Liver (tissue), 9 donors: ENCODE measurements around the gene UPK3A. TPM values are rescaled to one million over a fixed set of nuclear protein-coding genes. Genes with fewer than 3 reads are reported as not detected.

ENCODE experiments used
- DNase-seq: peaks from one replicate; pipeline ENCODE4 v3.0.0-alpha.2; 2017; ENCODE audit warnings: low spot score
- H3K27ac ChIP-seq, 2 donors: one replicate each; pipeline ENCODE4 v1.7.0; 2013; ENCODE audit warnings: inconsistent platforms in 2 of 2, low read length in 2 of 2, control low read depth in 1 of 2, low read depth in 1 of 2, mild to moderate bottlenecking in 1 of 2
- H3K27me3 ChIP-seq, 4 donors: one replicate each; pipeline versions ENCODE4 v1.6.1 to v1.7.0; 2013; ENCODE audit warnings: low read length in 3 of 4, inconsistent platforms in 1 of 4, mild to moderate bottlenecking in 1 of 4, moderate library complexity in 1 of 4; ENCODE audit not compliant: control insufficient read depth in 4 of 4, insufficient read depth in 4 of 4
- H3K36me3 ChIP-seq, 4 donors: one replicate each; pipeline versions ENCODE4 v1.6.1 to v1.7.0; 2013; ENCODE audit warnings: low read length in 3 of 4, mild to moderate bottlenecking in 3 of 4, low read depth in 1 of 4, moderate library complexity in 1 of 4; ENCODE audit not compliant: control insufficient read depth in 4 of 4, insufficient read depth in 3 of 4
- H3K4me1 ChIP-seq, 4 donors: one replicate each; pipeline versions ENCODE4 v1.6.1 to v1.7.0; 2013; ENCODE audit warnings: low read length in 3 of 4, mild to moderate bottlenecking in 3 of 4, moderate library complexity in 1 of 4; ENCODE audit not compliant: control insufficient read depth in 4 of 4, insufficient read depth in 4 of 4
- H3K4me3 ChIP-seq, 3 donors: one replicate each; pipeline versions ENCODE4 v1.6.1 to v1.7.0; 2013; ENCODE audit warnings: low read length in 3 of 3, control low read depth in 1 of 3, low read depth in 1 of 3, mild to moderate bottlenecking in 1 of 3
- H3K9ac ChIP-seq, 2 donors: one replicate each; pipeline ENCODE4 v1.7.0; 2013; ENCODE audit warnings: low read length in 2 of 2, mild to moderate bottlenecking in 2 of 2, moderate library complexity in 2 of 2, control low read depth in 1 of 2, low read depth in 1 of 2
- H3K9me3 ChIP-seq, 4 donors: one replicate each; pipeline versions ENCODE4 v1.6.1 to v1.7.0; 2013; ENCODE audit warnings: low read length in 3 of 4; ENCODE audit not compliant: control insufficient read depth in 4 of 4
- EGR1 ChIP-seq, 2 donors: IDR thresholded peaks; 2 replicates each; pipeline ENCODE4 v1.6.1; 2016 to 2018; ENCODE audit warnings: antibody characterized with exemption in 2 of 2, low read depth in 2 of 2
- FOXA1 ChIP-seq: IDR thresholded peaks from 2 replicates; pipeline ENCODE4 v1.6.1; 2016; ENCODE audit warnings: antibody characterized with exemption
- FOXA2 ChIP-seq: IDR thresholded peaks from 2 replicates; pipeline ENCODE4 v1.6.1; 2016; ENCODE audit warnings: antibody characterized with exemption
- GABPA ChIP-seq, 2 donors: IDR thresholded peaks in 1 of 2; conservative IDR thresholded peaks in 1 of 2; 2 replicates each; pipeline ENCODE4 v1.6.1; 2016; ENCODE audit warnings: antibody characterized with exemption in 2 of 2, mild to moderate bottlenecking in 1 of 2, moderate library complexity in 1 of 2
- HNF4A ChIP-seq, 2 donors: conservative IDR thresholded peaks; 2 replicates each; pipeline ENCODE4 v1.6.1; 2016; ENCODE audit warnings: antibody characterized with exemption in 2 of 2, mild to moderate bottlenecking in 2 of 2
- HNF4G ChIP-seq: IDR thresholded peaks from 2 replicates; pipeline ENCODE4 v1.6.1; 2016; ENCODE audit warnings: antibody characterized with exemption
- JUND ChIP-seq, 2 donors: IDR thresholded peaks; 2 replicates each; pipeline ENCODE4 v1.6.1; 2016; ENCODE audit warnings: antibody characterized with exemption in 2 of 2
- NR2F2 ChIP-seq: IDR thresholded peaks from 2 replicates; pipeline ENCODE4 v1.6.1; 2016; ENCODE audit warnings: antibody characterized with exemption
- RAD21 ChIP-seq, 2 donors: IDR thresholded peaks; 2 replicates each; pipeline ENCODE4 v1.6.1; 2016; ENCODE audit warnings: antibody characterized with exemption in 2 of 2, mild to moderate bottlenecking in 2 of 2
- RXRA ChIP-seq, 2 donors: IDR thresholded peaks; 2 replicates each; pipeline ENCODE4 v1.6.1; 2017 to 2018; ENCODE audit warnings: antibody characterized with exemption in 2 of 2, mild to moderate bottlenecking in 1 of 2
- SP1 ChIP-seq: IDR thresholded peaks from 2 replicates; pipeline ENCODE4 v1.6.1; 2018; ENCODE audit warnings: antibody characterized with exemption, mild to moderate bottlenecking
- TAF1 ChIP-seq: conservative IDR thresholded peaks from 2 replicates; pipeline ENCODE4 v1.6.1; 2016; ENCODE audit warnings: antibody characterized with exemption, mild to moderate bottlenecking
- YY1 ChIP-seq: IDR thresholded peaks from 2 replicates; pipeline ENCODE4 v1.6.1; 2016; ENCODE audit warnings: antibody characterized with exemption, mild to moderate bottlenecking
- ZBTB33 ChIP-seq: IDR thresholded peaks from 2 replicates; pipeline ENCODE4 v1.6.1; 2016; ENCODE audit warnings: antibody characterized with exemption
- WGBS: extraction: QIAGEN DNeasy Blood & Tissue Kit; methylation state at CpG from one replicate; pipeline ENCODE4 v1.1.7; 2013; 5-methylcytosine and 5-hydroxymethylcytosine counted together
- polyA plus RNA-seq, 2 donors: library from polyadenylated mRNA; stranded (reverse) in 1 of 2; unstranded in 1 of 2; fragments of 200-250 nt in 1 of 2; fragments of >200 nt in 1 of 2; fragmentation: Nextera tagmentation in 1 of 2; extraction: Ambion mirVana in 1 of 2; gene quantifications; one replicate each; pipeline versions ENCODE4 v1.2.1 to v1.2.3, GENCODE V29; 2013 to 2015
- total RNA-seq, 2 donors: library from RNA; depleted of rRNA; stranded (reverse); fragments of >200 nt; gene quantifications; one replicate each; pipeline ENCODE4 v1.2.3, GENCODE V29; 2014
- TF ChIP-seq, protein P1 (sequence below): IDR thresholded peaks from 2 replicates; pipeline ENCODE4 v1.6.1; 2016; ENCODE audit warnings: antibody characterized with exemption
- TF ChIP-seq, protein P2 (sequence below): IDR thresholded peaks from 2 replicates; pipeline ENCODE4 v1.6.1; 2016; ENCODE audit warnings: antibody characterized with exemption, mild to moderate bottlenecking
- TF ChIP-seq, protein P3 (sequence below): fragments of 150-350 bp; IDR thresholded peaks from 2 replicates; pipeline ENCODE4 v1.5.1; 2017; ENCODE audit warnings: improper control_type of control experiment, low read depth, low read length; ENCODE audit not compliant: missing input control
- TF ChIP-seq, protein P4 (sequence below): IDR thresholded peaks from 2 replicates; pipeline ENCODE4 v1.6.1; 2016; ENCODE audit warnings: antibody characterized with exemption
- donor health status: healthy.
- donor health status: healthy.
- donor health status: healthy.
- donor health status: healthy.
- donor health status: healthy.

UPK3A gene
- total and polyA plus RNA-seq, 4 donors, result 0.42 TPM; not detected in 3

- H3K27ac ChIP-seq, result no peak overlapping the region
- no peak for TF ChIP-seq HNF4G
- TF ChIP-seq NR2F2, result no peak
- TF ChIP-seq FOXA1, result no peak
- TF ChIP-seq RXRA (IDR thresholded peaks at IDR 0.05), result no peak
- no peak for TF ChIP-seq EGR1 (IDR thresholded peaks at IDR 0.05; ENCODE audit: low read depth in 2 of 2)
- TF ChIP-seq, protein P1, sequence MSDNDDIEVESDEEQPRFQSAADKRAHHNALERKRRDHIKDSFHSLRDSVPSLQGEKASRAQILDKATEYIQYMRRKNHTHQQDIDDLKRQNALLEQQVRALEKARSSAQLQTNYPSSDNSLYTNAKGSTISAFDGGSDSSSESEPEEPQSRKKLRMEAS, result no peak
- TF ChIP-seq, protein P2, sequence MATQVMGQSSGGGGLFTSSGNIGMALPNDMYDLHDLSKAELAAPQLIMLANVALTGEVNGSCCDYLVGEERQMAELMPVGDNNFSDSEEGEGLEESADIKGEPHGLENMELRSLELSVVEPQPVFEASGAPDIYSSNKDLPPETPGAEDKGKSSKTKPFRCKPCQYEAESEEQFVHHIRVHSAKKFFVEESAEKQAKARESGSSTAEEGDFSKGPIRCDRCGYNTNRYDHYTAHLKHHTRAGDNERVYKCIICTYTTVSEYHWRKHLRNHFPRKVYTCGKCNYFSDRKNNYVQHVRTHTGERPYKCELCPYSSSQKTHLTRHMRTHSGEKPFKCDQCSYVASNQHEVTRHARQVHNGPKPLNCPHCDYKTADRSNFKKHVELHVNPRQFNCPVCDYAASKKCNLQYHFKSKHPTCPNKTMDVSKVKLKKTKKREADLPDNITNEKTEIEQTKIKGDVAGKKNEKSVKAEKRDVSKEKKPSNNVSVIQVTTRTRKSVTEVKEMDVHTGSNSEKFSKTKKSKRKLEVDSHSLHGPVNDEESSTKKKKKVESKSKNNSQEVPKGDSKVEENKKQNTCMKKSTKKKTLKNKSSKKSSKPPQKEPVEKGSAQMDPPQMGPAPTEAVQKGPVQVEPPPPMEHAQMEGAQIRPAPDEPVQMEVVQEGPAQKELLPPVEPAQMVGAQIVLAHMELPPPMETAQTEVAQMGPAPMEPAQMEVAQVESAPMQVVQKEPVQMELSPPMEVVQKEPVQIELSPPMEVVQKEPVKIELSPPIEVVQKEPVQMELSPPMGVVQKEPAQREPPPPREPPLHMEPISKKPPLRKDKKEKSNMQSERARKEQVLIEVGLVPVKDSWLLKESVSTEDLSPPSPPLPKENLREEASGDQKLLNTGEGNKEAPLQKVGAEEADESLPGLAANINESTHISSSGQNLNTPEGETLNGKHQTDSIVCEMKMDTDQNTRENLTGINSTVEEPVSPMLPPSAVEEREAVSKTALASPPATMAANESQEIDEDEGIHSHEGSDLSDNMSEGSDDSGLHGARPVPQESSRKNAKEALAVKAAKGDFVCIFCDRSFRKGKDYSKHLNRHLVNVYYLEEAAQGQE, result no peak
- 94% methylated on average over 9 of the region's 9 CpGs for WGBS
Observed at GRCh38 chr22:45306139-45306538, 21.4 kb downstream of the UPK3A start.

GRCh38 chr22:45308391-45308956 lies 23.7 kb downstream of the UPK3A start:
- no peaks in the 10 kb centered on the region for H3K36me3 ChIP-seq
- TF ChIP-seq, protein P3, sequence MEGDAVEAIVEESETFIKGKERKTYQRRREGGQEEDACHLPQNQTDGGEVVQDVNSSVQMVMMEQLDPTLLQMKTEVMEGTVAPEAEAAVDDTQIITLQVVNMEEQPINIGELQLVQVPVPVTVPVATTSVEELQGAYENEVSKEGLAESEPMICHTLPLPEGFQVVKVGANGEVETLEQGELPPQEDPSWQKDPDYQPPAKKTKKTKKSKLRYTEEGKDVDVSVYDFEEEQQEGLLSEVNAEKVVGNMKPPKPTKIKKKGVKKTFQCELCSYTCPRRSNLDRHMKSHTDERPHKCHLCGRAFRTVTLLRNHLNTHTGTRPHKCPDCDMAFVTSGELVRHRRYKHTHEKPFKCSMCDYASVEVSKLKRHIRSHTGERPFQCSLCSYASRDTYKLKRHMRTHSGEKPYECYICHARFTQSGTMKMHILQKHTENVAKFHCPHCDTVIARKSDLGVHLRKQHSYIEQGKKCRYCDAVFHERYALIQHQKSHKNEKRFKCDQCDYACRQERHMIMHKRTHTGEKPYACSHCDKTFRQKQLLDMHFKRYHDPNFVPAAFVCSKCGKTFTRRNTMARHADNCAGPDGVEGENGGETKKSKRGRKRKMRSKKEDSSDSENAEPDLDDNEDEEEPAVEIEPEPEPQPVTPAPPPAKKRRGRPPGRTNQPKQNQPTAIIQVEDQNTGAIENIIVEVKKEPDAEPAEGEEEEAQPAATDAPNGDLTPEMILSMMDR, result no peak
- no peak for TF ChIP-seq GABPA (IDR thresholded peaks at IDR 0.05 in 1 of 2, conservative IDR thresholded peaks at IDR 0.05 in 1 of 2)
- TF ChIP-seq RAD21 (IDR thresholded peaks at IDR 0.05), result no peak
- TF ChIP-seq NR2F2, result no peak
- TF ChIP-seq, protein P2, result no peak
- TF ChIP-seq RXRA (IDR thresholded peaks at IDR 0.05), result no peak
- TF ChIP-seq EGR1 (IDR thresholded peaks at IDR 0.05; ENCODE audit: low read depth in 2 of 2), result no peak
- TF ChIP-seq TAF1, result no peak
- TF ChIP-seq, protein P1, result no peak
- TF ChIP-seq HNF4A (conservative IDR thresholded peaks at IDR 0.05), result no peak
- TF ChIP-seq YY1, result no peak
- no peak for TF ChIP-seq FOXA1
- TF ChIP-seq ZBTB33, result no peak
- TF ChIP-seq FOXA2, result no peak
- no peak for TF ChIP-seq SP1
- TF ChIP-seq, protein P4, sequence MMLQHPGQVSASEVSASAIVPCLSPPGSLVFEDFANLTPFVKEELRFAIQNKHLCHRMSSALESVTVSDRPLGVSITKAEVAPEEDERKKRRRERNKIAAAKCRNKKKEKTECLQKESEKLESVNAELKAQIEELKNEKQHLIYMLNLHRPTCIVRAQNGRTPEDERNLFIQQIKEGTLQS, result no peak
- TF ChIP-seq JUND (IDR thresholded peaks at IDR 0.05), result no peak
- TF ChIP-seq HNF4G, result no peak
- 91% methylated on average over 6 of the region's 6 CpGs for WGBS
- H3K4me1 ChIP-seq, result peaks cover 2 to 15% (median 9%) of the 10 kb centered on the region in 4 donors
- DNase-seq, result no peak
- H3K4me3 ChIP-seq, result no peak overlapping the region
- no peak overlapping the region for H3K27ac ChIP-seq
- H3K9me3 ChIP-seq, result no peaks in the 10 kb centered on the region
- H3K27me3 ChIP-seq, result no peaks in the 10 kb centered on the region
- no peak overlapping the region for H3K9ac ChIP-seq

More at GRCh38 chr22:45306139-45306538, 21.4 kb downstream of the UPK3A start:
- no peaks in the 10 kb centered on the region for H3K36me3 ChIP-seq
- H3K9ac ChIP-seq, result no peak overlapping the region
- no peak for DNase-seq
- H3K9me3 ChIP-seq, result no peaks in the 10 kb centered on the region
- H3K4me1 ChIP-seq, result peaks cover 2 to 15% (median 9%) of the 10 kb centered on the region in 4 donors
- H3K27me3 ChIP-seq, result no peaks in the 10 kb centered on the region
- H3K4me3 ChIP-seq, result no peak overlapping the region
